Uterus (tissue), 2 donors: Measurements from ENCODE around the gene MAML1.

ENCODE experiments used
- POLR2A ChIP-seq, 2 donors: fragments of 450-650 bp; IDR thresholded peaks; one replicate each; pipeline ENCODE4 v1.6.1; 2016; ENCODE audit warnings: antibody characterized with exemption in 2 of 2, mild to moderate bottlenecking in 1 of 2, moderate library complexity in 1 of 2
- TF ChIP-seq, protein P1 (sequence below), 4 experiments: fragments of 200-600 bp in 2 of 4; fragments of 450-650 bp in 2 of 4; sonication (generic) in 2 of 4; IDR thresholded peaks; one replicate each; pipeline ENCODE4 v1.5.1; 2016 to 2019; ENCODE audit warnings: antibody characterized with exemption in 4 of 4, mild to moderate bottlenecking in 2 of 4, moderate library complexity in 1 of 4

DNA sequence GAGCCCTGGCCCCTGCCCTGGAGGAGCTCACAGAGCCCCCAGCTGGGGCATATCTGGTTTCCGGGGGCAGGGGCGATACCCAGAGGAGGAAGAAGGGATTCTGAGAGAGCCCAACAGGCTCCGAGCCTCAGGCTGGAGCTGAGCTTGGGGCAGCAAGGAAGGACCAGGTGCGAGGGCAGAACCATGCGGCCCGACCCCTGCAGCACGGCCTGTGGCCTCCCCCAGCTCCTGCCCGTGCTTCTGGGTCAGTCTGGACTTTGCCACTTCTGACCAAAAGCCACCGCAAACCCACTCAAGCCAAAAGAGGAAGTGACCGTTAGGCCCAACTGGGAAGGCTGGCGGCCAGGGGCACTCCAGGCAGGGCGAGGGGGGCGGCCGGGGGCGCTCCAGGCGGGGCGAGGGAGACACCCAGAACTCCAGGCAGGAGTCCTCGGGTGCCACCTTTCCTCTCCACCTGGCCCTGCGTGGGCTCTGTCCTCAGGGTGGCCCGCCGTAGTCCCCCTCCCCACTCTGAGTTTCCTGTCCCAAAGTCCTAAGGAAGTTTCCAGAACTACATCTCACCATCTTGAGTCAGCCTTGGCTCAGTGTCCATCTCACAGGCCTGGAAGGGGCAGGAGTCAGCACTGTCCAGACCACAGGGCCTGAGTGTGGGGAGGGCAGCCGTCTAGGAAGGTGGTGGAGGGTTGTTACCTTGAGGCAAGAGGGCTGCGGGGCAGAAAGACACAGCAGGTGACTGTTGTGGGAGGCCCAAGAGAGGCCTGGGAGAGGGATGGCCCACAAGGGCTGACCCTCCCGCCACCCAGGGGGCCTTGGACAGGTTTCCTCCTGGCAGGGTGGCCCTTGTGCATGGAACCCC, 60.2 kb downstream of the MAML1 start:
- TF ChIP-seq, protein P1, sequence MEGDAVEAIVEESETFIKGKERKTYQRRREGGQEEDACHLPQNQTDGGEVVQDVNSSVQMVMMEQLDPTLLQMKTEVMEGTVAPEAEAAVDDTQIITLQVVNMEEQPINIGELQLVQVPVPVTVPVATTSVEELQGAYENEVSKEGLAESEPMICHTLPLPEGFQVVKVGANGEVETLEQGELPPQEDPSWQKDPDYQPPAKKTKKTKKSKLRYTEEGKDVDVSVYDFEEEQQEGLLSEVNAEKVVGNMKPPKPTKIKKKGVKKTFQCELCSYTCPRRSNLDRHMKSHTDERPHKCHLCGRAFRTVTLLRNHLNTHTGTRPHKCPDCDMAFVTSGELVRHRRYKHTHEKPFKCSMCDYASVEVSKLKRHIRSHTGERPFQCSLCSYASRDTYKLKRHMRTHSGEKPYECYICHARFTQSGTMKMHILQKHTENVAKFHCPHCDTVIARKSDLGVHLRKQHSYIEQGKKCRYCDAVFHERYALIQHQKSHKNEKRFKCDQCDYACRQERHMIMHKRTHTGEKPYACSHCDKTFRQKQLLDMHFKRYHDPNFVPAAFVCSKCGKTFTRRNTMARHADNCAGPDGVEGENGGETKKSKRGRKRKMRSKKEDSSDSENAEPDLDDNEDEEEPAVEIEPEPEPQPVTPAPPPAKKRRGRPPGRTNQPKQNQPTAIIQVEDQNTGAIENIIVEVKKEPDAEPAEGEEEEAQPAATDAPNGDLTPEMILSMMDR (IDR thresholded peaks at IDR 0.05): no peak
- no peak for TF ChIP-seq POLR2A (IDR thresholded peaks at IDR 0.05)
